Erythroblast (primary cell): ENCODE measurements around the gene TNFRSF13B.
"Not testable (repeated sequence)": the region's sequence is repeated elsewhere in the genome, so short reads cannot be mapped to it uniquely, and the experiment has no call there.

Experiments used
- GATA1 ChIP-seq: IDR thresholded peaks from 2 replicates; pipeline ENCODE4 v1.6.1; 2011; ENCODE audit warnings: low read depth, mild to moderate bottlenecking, control low read depth, low read length, moderate library complexity
- POLR2A ChIP-seq: IDR thresholded peaks from 2 replicates; pipeline ENCODE4 v1.6.1; 2011; ENCODE audit warnings: mild to moderate bottlenecking, low read length

DNA sequence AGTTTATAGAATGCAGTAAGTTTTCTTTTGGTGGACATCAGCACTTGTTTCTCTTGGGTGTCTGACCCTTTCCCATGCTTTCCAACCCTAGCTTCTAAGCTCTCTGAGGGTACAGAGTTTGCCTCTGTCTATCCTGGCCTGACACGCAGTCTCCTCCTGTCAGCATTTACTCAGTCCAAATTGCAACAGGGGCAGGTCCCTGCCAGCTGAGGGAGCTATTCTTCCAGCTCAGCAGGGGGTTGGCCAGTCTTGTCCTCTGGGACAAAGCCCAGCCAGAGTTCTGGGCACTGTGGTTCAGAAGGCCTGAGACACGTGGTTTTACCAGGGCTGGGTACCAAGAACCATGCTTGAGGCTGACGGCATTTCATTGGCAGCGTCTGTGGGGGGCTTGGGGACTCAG, 38.1 kb upstream of the TNFRSF13B start:
- not testable (repeated sequence) for TF ChIP-seq POLR2A, GATA1
